SIG-M5 (cell line): ENCODE results near the gene DRAP1.
A peak's percentile ranks its signal among the peaks of the same experiment; 100 is the strongest.

Source experiments
- DNase-seq: peaks from one replicate; lab custom pipeline; 2025; lab: John Stamatoyannopoulos, UW

Gene DRAP1, protein sequence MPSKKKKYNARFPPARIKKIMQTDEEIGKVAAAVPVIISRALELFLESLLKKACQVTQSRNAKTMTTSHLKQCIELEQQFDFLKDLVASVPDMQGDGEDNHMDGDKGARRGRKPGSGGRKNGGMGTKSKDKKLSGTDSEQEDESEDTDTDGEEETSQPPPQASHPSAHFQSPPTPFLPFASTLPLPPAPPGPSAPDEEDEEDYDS

GRCh38 chr11:65919141-65919572 lies at the start of gene DRAP1:
DRAP1 (plus strand) TSS chr11:65919426; CDS start chr11:65919502, 76 bp downstream.
- DNase-seq = peak; percentile 83

GRCh38 chr11:65869643-65870306 lies 49.5 kb upstream of the DRAP1 start:
- DNase-seq = no peak

- DNase-seq = no peak
These were observed 48.9 kb upstream of the DRAP1 start for GRCh38 chr11:65870307-65870658.

DNA sequence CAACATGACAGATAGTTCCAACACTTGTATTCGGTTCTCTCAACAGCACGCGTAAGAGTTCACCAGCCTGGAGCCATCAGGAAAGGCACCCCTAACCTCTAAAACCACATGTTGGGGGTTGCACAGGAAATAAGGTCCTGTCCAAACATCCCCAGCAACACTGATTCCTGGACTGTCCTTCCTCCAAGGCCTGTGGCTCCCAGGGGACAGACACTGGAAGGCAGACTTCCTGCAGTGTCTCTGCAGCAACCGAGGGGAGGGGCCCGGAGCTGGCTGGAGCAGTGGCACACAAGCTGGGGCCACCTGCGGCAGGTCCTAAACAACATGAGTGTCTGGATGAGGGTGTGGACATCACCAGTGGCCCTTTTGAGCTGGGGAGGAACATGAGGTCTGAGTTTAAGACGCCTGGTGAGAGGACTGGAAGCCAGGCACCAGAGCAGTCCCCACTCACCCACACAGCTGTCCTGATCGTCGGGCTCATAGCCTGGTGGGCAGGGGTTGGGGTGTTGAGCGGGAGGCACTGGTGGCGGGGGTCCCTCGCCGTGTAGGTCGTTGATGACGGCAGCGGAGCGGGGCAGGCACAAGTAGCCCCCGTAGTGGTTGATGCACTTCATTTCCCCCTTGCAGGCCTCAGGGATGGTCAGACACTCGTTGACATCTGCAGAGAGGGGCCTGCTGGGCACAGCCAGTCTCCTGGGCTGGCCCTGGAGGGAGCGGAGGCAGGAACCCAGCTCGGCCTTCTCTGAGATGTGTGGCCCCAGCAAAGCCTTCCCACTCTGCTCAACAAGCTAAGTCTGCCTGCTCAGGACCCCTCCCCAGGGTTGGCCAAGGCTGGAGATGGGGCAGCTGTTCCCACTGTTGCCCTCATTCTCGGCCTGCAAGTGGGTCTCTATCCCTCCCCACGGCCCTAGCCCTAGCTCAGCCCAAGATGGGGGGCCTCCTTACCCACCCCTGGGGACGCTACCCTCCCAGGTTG lies 48.2 kb upstream of the DRAP1 start:
- DNase-seq = no peak

GRCh38 chr11:65871811-65872548 lies 47.2 kb upstream of the DRAP1 start:
- DNase-seq = no peak

DNA sequence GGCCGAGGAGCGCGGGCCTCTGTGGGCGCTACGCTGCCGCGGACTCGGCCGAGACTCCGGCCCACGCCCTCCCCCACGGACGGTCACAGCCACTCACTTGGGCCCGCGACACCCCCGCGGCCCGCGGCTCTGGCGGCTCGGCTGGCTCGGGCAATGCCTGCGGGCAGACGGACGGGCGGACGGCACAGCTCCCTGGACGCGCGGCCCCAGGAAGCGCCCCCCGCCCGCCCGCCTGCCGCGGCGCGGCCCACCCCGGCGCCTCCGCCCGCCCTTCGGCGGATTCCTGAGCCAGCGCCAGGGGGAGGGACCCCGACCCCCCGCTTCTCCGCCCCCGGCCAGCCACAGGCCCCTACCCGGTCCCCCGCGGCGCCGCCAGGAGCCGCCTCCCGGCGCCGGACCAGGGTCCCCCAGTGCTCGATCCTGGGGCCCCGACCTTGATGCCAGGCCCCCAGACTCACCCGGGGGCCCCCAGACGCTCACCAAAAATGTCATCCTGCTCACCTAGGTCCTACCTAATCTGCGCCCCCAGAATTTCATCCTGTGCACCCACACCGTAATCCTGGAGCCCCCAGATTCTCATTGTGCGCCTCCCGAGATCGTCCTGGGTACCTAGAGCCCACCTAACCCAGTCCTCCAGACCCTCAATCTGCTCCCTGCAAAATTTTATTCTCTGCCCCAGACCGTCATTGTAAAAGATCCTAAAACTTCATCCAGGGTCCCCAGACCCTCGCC lies 46.5 kb upstream of the DRAP1 start, which contains the start of gene EFEMP2:
TSS of gene EFEMP2 (minus strand) at position 215 of the 732 bp plus-strand sequence. CDS start 446 bp downstream, outside the sequence.
- no peak for DNase-seq

DNA sequence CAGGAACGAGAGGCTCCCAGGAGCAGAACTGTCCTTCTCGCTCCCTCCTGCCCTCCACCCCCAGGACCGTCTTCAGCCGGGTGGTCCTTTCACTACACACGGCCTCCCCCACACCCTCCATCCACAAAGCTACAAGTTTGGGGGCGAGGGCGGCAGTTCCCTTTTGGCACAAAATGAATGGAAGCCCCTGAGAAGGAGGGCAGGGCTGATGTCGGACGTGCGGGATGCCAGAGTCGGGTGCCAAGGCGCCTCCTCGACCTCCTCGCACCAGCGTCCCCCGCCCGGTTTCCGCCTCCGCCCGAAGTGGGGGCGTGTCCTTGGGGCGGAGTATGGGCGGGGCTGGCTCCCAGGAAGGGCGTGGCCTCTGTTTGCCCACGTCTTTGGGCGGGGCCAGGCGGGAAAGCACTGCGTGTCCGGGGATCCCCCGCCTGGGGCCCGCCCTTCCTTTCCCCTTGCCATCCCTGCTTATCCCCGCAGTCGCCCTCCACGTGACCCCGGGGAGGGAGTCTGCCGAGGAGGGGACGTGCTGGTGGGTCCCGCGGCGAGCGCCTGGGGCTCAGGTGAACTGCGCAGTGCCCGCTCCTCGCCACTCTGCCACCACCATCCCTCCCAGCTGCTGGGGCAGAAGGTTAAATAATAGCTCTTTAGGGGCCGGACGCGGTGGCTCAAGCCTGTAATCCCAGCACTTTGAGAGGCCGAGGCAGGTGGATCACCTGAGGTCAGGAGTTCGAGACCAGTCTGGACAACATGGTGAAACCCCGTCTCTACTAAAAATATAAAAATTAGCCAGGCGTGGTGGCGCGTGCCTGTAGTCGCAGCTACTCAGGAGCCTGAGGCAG lies 45.7 kb upstream of the DRAP1 start:
- peak; percentile 2 for DNase-seq

DNA sequence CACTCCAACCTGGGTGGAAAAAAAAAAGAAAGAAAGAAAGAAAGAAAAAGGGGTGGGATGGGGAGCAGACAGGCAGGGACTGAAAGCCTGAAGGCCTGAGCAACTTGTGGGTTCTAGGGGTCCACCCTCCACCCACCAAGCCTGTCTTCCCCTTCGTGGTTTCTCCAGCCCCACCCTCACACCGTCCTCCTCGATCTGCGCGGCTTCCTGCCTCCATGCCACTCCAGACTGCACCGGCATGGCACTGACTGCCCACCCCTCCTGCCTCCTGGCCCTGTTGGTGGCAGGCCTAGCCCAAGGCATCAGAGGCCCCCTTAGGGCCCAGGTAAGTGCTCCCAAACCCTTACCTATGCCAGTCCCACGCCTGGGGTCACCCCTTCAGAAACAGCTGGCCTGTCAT lies 39.6 kb upstream of the DRAP1 start, which contains the start of gene CTSW:
TSS of gene CTSW (plus strand) at position 221 of the 400 bp plus-strand sequence. CDS start at position 239, 18 bp downstream.
- no peak for DNase-seq

- no peak for DNase-seq
These were observed 39.2 kb upstream of the DRAP1 start for GRCh38 chr11:65880027-65880426.

DNA sequence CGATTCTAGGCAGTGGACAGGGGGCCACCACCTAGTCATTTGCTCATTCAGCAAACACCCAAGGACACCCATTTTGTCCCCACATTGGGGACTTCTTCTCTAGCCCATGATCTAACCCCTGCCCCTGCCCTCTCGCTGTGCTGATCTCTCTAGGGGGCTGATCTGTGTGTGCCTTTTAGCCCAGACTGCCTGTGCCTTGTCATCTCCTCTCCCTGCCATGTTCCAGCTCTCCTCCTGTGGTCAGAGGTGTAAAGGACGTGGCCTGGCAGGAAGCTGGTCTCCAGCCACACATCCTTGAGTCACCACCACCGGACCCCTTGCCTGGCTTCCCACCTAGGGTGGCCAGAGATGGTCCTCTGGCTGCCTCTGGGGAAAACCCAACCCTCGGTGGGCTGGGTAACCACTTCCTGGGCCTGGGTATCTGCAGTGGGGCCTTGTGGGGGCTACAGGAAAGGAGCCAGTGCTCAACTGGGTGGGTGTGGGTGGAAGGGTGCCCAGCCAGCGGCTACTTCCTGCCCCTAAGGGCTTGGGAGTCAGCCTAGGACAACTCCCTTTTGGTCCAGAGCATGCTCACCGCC lies 38.3 kb upstream of the DRAP1 start:
- no peak for DNase-seq

GRCh38 chr11:65882120-65883057 lies 36.8 kb upstream of the DRAP1 start:
- DNase-seq = no peak

GRCh38 chr11:65883058-65883761 lies 36.0 kb upstream of the DRAP1 start:
- DNase-seq = no peak

DNA sequence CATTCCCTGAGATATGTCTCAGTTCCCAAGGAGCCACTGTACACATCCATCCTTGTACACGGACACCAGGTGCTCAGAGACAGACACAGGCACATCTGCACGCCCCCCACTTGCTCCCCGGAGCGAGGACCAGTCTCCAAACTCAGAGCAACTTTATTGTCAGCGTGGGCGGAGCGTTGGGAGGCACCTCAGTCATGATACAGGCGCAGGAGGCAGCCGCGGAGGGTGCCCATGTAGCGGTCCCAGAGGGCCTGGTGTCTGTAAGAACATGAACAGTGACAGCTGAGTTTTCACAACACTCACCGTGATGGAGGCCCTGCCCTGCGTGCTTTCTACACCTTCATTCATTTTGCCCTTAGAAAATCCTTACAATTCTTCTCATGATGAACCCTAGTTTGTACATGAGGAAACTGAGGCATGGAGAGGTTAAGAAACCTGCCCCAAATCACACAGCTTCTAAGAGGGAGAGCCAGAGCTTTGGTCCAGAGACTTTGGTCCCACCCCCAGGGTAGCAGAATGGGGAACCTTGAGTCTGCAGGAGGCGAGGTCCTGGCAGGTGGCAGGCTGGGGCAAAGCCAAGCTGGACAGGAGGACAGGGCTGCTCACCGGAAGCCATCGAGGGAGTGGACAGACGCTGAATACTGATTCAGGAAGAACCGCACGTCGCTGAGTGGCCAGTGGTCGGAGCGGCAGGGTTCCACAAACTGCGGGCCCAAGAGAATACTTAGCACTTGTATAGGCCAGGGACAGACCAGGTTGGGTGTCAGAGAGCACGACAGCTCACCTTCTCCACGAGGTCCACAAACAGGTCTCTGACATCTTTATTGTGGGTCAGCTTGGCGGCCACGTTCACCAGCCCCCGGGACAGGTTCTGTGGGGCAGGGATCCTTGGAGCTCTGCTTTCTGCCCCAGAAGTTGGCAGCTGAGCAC lies 35.2 kb upstream of the DRAP1 start:
- no peak for DNase-seq

- no peak for DNase-seq
These were observed 34.5 kb upstream of the DRAP1 start for GRCh38 chr11:65884716-65885092.

DNA sequence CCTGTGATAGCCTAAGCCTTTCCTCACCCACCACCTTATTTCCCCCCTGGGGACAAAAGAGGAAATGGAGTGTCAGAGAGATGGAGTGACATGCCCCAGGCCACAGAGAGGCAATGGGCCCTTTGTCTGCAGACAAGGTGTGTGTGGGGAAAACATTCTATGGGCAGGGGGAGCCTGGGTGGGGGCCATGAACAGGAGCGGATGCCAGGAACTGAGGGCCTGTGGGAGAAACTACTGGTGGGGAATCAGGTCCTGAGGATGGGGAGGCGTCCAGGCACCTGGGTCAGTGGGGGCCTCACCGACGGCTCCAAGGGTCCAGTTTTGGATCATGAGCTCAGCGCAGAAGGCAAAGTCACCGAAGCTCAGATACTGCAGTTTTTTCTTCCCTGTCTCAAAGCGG lies 34.0 kb upstream of the DRAP1 start:
- no peak for DNase-seq

DNA sequence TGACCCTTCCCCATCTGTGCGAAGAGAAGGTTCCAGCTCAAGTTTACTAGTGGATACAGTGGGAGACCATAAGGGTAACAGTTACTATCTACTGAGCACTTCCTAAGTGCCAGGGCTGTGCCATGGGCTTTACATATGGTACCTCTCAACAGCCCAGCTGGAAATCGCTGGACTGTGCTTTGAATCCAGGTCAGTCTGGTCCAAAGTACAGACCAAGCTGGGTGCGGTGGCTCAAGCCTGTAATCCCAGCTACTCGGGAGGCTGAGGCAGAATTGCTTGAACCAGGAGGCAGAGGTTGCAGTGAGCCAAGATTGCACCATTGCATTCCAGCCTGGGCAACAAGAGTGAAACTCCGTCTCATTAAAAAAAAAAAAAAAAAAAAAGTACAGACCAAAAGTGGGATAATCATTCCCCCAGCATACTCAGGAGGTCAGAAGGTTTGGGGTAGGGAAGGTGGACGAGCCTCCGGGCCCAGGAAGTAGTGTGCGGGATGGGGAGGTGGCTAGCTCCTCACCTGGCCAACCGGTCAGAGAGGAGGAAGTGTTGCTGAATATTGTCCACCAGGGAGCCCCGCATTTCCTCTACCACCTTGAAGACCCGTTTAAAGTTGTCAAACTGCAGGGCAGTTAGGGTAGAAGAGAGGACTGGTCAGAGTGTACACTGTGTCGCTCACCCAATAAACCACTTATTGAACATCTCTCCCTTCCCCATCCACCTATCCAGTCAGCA lies 33.3 kb upstream of the DRAP1 start:
- no peak for DNase-seq
